PFSK-1 (cell line): ENCODE measurements around the gene NOL4L.

ENCODE experiments used
- REST ChIP-seq, 2 experiments: IDR thresholded peaks; 2 replicates each; pipeline versions ENCODE4 v1.6.1 to v1.8.0; 2011 to 2012; ENCODE audit warnings: low read depth in 2 of 2, low read length in 2 of 2, control low read depth in 1 of 2, inconsistent platforms in 1 of 2, mild to moderate bottlenecking in 1 of 2, moderate library complexity in 1 of 2; ENCODE audit not compliant: insufficient read depth in 1 of 2
- TAF1 ChIP-seq: IDR thresholded peaks from 2 replicates; pipeline ENCODE4 v1.6.1; 2012; ENCODE audit warnings: low read length, control low read depth, borderline replicate concordance; ENCODE audit not compliant: insufficient read depth

- no peak for TF ChIP-seq REST (IDR thresholded peaks at IDR 0.05; ENCODE audit: insufficient read depth in 1 of 2, low read depth in 2 of 2, low read length in 2 of 2)
- no peak for TF ChIP-seq TAF1
Measured at GRCh38 chr20:32527052-32527446, 58.1 kb downstream of the NOL4L start.
